ENCODE measurements around the gene PBX4.

DNA sequence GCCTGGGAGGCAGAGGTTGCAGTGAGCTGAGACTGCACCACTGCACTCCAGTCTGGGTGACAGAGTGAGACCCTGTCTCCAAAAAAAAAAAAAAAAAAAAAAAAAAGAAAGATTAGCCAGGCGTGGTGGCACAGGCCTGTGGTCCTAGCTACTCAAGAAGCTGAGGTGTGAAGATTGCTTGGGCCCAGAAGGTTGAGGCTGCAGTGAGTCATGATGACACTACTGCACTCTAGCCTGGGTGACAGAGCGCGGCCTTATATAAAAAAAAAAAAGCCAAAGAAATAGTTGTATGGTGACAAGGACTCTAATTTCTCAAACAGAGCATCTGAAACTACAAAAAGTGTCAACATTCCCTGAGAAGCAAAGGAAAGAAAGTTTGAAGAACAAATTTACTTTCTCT lies 3.4 kb downstream of the PBX4 start:
- TF ChIP-seq ZNF629 (tag by site-specific recombination; IDR thresholded peaks at IDR 0.05), result no peak
- TF ChIP-seq ZSCAN30 (tag by site-specific recombination; IDR thresholded peaks at IDR 0.05), result no peak
- no peak for TF ChIP-seq ZNF843 (tag by site-specific recombination; IDR thresholded peaks at IDR 0.05)
- no peak for TF ChIP-seq ZNF510 (tag by site-specific recombination; IDR thresholded peaks at IDR 0.05; ENCODE audit: insufficient replicate concordance)
- TF ChIP-seq ZNF155 (tag by site-specific recombination; IDR thresholded peaks at IDR 0.05), result no peak
- no peak for TF ChIP-seq ZNF324 (tag by site-specific recombination; IDR thresholded peaks at IDR 0.05)
- TF ChIP-seq, protein P1, sequence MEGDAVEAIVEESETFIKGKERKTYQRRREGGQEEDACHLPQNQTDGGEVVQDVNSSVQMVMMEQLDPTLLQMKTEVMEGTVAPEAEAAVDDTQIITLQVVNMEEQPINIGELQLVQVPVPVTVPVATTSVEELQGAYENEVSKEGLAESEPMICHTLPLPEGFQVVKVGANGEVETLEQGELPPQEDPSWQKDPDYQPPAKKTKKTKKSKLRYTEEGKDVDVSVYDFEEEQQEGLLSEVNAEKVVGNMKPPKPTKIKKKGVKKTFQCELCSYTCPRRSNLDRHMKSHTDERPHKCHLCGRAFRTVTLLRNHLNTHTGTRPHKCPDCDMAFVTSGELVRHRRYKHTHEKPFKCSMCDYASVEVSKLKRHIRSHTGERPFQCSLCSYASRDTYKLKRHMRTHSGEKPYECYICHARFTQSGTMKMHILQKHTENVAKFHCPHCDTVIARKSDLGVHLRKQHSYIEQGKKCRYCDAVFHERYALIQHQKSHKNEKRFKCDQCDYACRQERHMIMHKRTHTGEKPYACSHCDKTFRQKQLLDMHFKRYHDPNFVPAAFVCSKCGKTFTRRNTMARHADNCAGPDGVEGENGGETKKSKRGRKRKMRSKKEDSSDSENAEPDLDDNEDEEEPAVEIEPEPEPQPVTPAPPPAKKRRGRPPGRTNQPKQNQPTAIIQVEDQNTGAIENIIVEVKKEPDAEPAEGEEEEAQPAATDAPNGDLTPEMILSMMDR (tag by site-specific recombination; IDR thresholded peaks at IDR 0.05), result no peak
